DOHH2 (cell line): ENCODE results near the gene TNK2.

Experiments
- H3F3A ChIP-seq: fragments of 200-600 bp; sonication (generic), shearing (Covaris generic); 2 replicates; pipeline ENCODE4 v1.6.0; 2016; ENCODE audit warnings: antibody characterized with exemption, mild to moderate bottlenecking; ENCODE audit not compliant: control insufficient read depth, insufficient read depth
- H3K27ac ChIP-seq: fragments of 200-600 bp; sonication (generic); 2 replicates; pipeline ENCODE4 v1.5.1; 2014; ENCODE audit warnings: low read depth, mild to moderate bottlenecking, low read length, moderate library complexity
- H3K27me3 ChIP-seq: fragments of 200-600 bp; sonication (generic); 2 replicates; pipeline ENCODE4 v1.6.1; 2014; ENCODE audit warnings: mild to moderate bottlenecking, low read length, mixed read lengths; ENCODE audit not compliant: control insufficient read depth
- H3K36me3 ChIP-seq: fragments of 200-600 bp; sonication (generic); 2 replicates; pipeline ENCODE4 v1.6.1; 2014; ENCODE audit warnings: mild to moderate bottlenecking, low read length, moderate library complexity, mixed read lengths; ENCODE audit not compliant: control insufficient read depth
- H3K4me1 ChIP-seq: fragments of 200-600 bp; sonication (generic); 2 replicates; pipeline ENCODE4 v1.6.1; 2014; ENCODE audit warnings: mild to moderate bottlenecking, low read length, mixed read lengths; ENCODE audit not compliant: control insufficient read depth
- H3K4me2 ChIP-seq: fragments of 200-600 bp; sonication (generic); 2 replicates; pipeline ENCODE4 v1.6.0; 2014; ENCODE audit warnings: mild to moderate bottlenecking, low read length, moderate library complexity
- H3K4me3 ChIP-seq: fragments of 200-600 bp; sonication (generic); 2 replicates; pipeline ENCODE4 v1.5.1; 2014; ENCODE audit warnings: mild to moderate bottlenecking, low read length, mixed read lengths
- H3K79me2 ChIP-seq: fragments of 200-600 bp; sonication (generic); 2 replicates; pipeline ENCODE4 v1.6.1; 2014; ENCODE audit warnings: mild to moderate bottlenecking, low read length, mixed read lengths; ENCODE audit not compliant: control insufficient read depth
- H3K9me2 ChIP-seq: fragments of 200-600 bp; sonication (generic); replicated peaks from 2 replicates; pipeline ENCODE4 v1.6.1; 2014; ENCODE audit warnings: mild to moderate bottlenecking, low read length, mixed read lengths; ENCODE audit not compliant: control insufficient read depth
- H3K9me3 ChIP-seq: fragments of 200-600 bp; sonication (generic); 2 replicates; pipeline ENCODE4 v1.6.1; 2014; ENCODE audit warnings: antibody characterized with exemption, low read length, mixed read lengths; ENCODE audit not compliant: control insufficient read depth, insufficient read depth
- H4K20me1 ChIP-seq: fragments of 200-600 bp; sonication (generic); 2 replicates; pipeline ENCODE4 v1.6.0; 2014; ENCODE audit warnings: low read depth, mild to moderate bottlenecking, antibody characterized with exemption, low read length, moderate library complexity; ENCODE audit not compliant: control insufficient read depth, insufficient read depth
- EZH2phosphoT487 ChIP-seq: fragments of 200-600 bp; sonication (generic); IDR thresholded peaks from 2 replicates; pipeline ENCODE4 v1.6.1; 2017; ENCODE audit warnings: borderline replicate concordance, mild to moderate bottlenecking, antibody characterized with exemption, low read length, moderate library complexity, mixed read lengths
- TF ChIP-seq, protein P1 (sequence below): fragments of 200-600 bp; sonication (generic); IDR thresholded peaks from one replicate; pipeline ENCODE4 v1.5.1; 2014; ENCODE audit warnings: antibody characterized with exemption, mild to moderate bottlenecking, low read depth, low read length; ENCODE audit not compliant: poor library complexity, severe bottlenecking

TNK2 gene

GRCh38 chr3:195835791-195836190 lies 72.6 kb downstream of the TNK2 start:
- 0 out of 2 replicates have a peak, but pooled peaks cover 2% of the 10 kb centered on the region for H3K27me3 ChIP-seq
- no peaks in the 10 kb centered on the region for H3K9me2 ChIP-seq
- no peaks in the 10 kb centered on the region for H3F3A ChIP-seq
- peaks cover 12% of the 10 kb centered on the region for H3K4me1 ChIP-seq
- no peak overlapping the region for H3K4me2 ChIP-seq
- H3K79me2 ChIP-seq = no peaks in the 10 kb centered on the region
- no peaks in the 10 kb centered on the region for H3K36me3 ChIP-seq
- H4K20me1 ChIP-seq = no peaks in the 10 kb centered on the region
- H3K4me3 ChIP-seq = no peak overlapping the region
- TF ChIP-seq, protein P1, sequence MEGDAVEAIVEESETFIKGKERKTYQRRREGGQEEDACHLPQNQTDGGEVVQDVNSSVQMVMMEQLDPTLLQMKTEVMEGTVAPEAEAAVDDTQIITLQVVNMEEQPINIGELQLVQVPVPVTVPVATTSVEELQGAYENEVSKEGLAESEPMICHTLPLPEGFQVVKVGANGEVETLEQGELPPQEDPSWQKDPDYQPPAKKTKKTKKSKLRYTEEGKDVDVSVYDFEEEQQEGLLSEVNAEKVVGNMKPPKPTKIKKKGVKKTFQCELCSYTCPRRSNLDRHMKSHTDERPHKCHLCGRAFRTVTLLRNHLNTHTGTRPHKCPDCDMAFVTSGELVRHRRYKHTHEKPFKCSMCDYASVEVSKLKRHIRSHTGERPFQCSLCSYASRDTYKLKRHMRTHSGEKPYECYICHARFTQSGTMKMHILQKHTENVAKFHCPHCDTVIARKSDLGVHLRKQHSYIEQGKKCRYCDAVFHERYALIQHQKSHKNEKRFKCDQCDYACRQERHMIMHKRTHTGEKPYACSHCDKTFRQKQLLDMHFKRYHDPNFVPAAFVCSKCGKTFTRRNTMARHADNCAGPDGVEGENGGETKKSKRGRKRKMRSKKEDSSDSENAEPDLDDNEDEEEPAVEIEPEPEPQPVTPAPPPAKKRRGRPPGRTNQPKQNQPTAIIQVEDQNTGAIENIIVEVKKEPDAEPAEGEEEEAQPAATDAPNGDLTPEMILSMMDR = no peak
- no peak for TF ChIP-seq EZH2phosphoT487
- no peak overlapping the region for H3K27ac ChIP-seq
- H3K9me3 ChIP-seq = no peaks in the 10 kb centered on the region

- H3K79me2 ChIP-seq = no peaks in the 10 kb centered on the region
- no peaks in the 10 kb centered on the region for H3K9me3 ChIP-seq
- no peak overlapping the region for H3K27ac ChIP-seq
- TF ChIP-seq, protein P1 = no peak
- no peak for TF ChIP-seq EZH2phosphoT487
- H3K4me2 ChIP-seq = no peak overlapping the region
- H3K27me3 ChIP-seq = 0 out of 2 replicates have a peak, but pooled peaks cover 2% of the 10 kb centered on the region
- peaks cover 12% of the 10 kb centered on the region for H3K4me1 ChIP-seq
- H4K20me1 ChIP-seq = no peaks in the 10 kb centered on the region
- H3F3A ChIP-seq = no peaks in the 10 kb centered on the region
- no peaks in the 10 kb centered on the region for H3K36me3 ChIP-seq
- H3K4me3 ChIP-seq = no peak overlapping the region
- H3K9me2 ChIP-seq = no peaks in the 10 kb centered on the region
Measured at GRCh38 chr3:195834675-195835583, 73.4 kb downstream of the TNK2 start.

- H3K27ac ChIP-seq = no peak overlapping the region
- no peak for TF ChIP-seq EZH2phosphoT487
- TF ChIP-seq, protein P1 = no peak
- H3K36me3 ChIP-seq = no peaks in the 10 kb centered on the region
- no peaks in the 10 kb centered on the region for H3K79me2 ChIP-seq
- H3F3A ChIP-seq = no peaks in the 10 kb centered on the region
- no peaks in the 10 kb centered on the region for H4K20me1 ChIP-seq
- no peaks in the 10 kb centered on the region for H3K27me3 ChIP-seq
- no peaks in the 10 kb centered on the region for H3K9me2 ChIP-seq
- H3K4me2 ChIP-seq = no peak overlapping the region
- H3K4me1 ChIP-seq = no peaks in the 10 kb centered on the region
- H3K9me3 ChIP-seq = no peaks in the 10 kb centered on the region
- H3K4me3 ChIP-seq = no peak overlapping the region
Measured at GRCh38 chr3:195829897-195830254, 78.5 kb downstream of the TNK2 start.
